Spleen (tissue), 11 donors: Measurements from ENCODE around the gene KRTCAP3. TPM values are rescaled to one million over a fixed set of nuclear protein-coding genes. Genes with fewer than 3 reads are reported as not detected.

Source experiments
- DNase-seq: peaks from one replicate; pipeline ENCODE4 v3.0.0-alpha.2; 2020
- H3K27ac ChIP-seq, 8 donors: fragments of 200-600 bp; sonication (generic) in 7 of 8; 1 replicate in 4 of 8; 2 replicates in 4 of 8; pipeline versions ENCODE4 v1.5.0 to v1.8.0; 2016 to 2021; ENCODE audit warnings: inconsistent platforms in 4 of 8, mild to moderate bottlenecking in 4 of 8, moderate library complexity in 1 of 8
- H3K27me3 ChIP-seq, 7 donors: fragments of 200-600 bp; sonication (generic) in 6 of 7; replicated peaks in 1 of 7; 1 replicate in 4 of 7; 2 replicates in 3 of 7; pipeline versions ENCODE4 v1.5.0 to v1.8.0; 2016 to 2021; ENCODE audit warnings: inconsistent platforms in 3 of 7, mild to moderate bottlenecking in 1 of 7
- H3K36me3 ChIP-seq, 6 donors: fragments of 200-600 bp; sonication (generic) in 5 of 6; 1 replicate in 4 of 6; 2 replicates in 2 of 6; pipeline versions ENCODE4 v1.5.0 to v1.8.0; 2016 to 2021; ENCODE audit warnings: inconsistent platforms in 2 of 6
- H3K4me1 ChIP-seq, 6 donors: fragments of 200-600 bp; sonication (generic) in 5 of 6; 1 replicate in 3 of 6; 2 replicates in 3 of 6; pipeline versions ENCODE4 v1.5.0 to v1.8.0; 2016 to 2021; ENCODE audit warnings: inconsistent platforms in 3 of 6
- H3K4me3 ChIP-seq, 8 donors: fragments of 200-600 bp; sonication (generic) in 7 of 8; 1 replicate in 4 of 8; 2 replicates in 4 of 8; pipeline versions ENCODE4 v1.5.0 to v1.8.0; 2016 to 2021; ENCODE audit warnings: inconsistent platforms in 4 of 8, mild to moderate bottlenecking in 4 of 8, moderate library complexity in 2 of 8
- H3K9me3 ChIP-seq, 8 donors: fragments of 200-600 bp; sonication (generic) in 7 of 8; 1 replicate in 4 of 8; 2 replicates in 4 of 8; pipeline versions ENCODE4 v1.5.0 to v1.8.0; 2016 to 2021; ENCODE audit warnings: inconsistent platforms in 4 of 8
- POLR2A ChIP-seq, 3 donors: fragments of 450-650 bp; IDR thresholded peaks; one replicate each; pipeline ENCODE4 v1.5.1; 2017; ENCODE audit warnings: antibody characterized with exemption in 3 of 3, mild to moderate bottlenecking in 1 of 3
- POLR2AphosphoS5 ChIP-seq, 3 donors: sonication (generic); formaldehyde crosslinking; IDR thresholded peaks; one replicate each; pipeline ENCODE4 v1.5.1; 2017; ENCODE audit warnings: antibody characterized with exemption in 3 of 3
- WGBS, 5 donors: extraction: QIAGEN DNeasy Blood & Tissue Kit in 3 of 5; methylation state at CpG; one replicate each; pipeline versions ENCODE4 v1.1.5 to v1.1.7; 2013 to 2018; 5-methylcytosine and 5-hydroxymethylcytosine counted together
- intact Hi-C: fragments of 100-400 bp; cut with DNase I; formaldehyde crosslinking; loops from one replicate; pipeline ENCODE4 v1.15.0; 2023; ENCODE audit warnings: low total_unique reads
- polyA plus RNA-seq, 3 donors: library from polyadenylated mRNA; stranded (reverse); fragments of 200-250 nt; gene quantifications; one replicate each; pipeline ENCODE4 v1.2.1, GENCODE V29; 2013
- total RNA-seq, 7 donors: library from RNA; depleted of rRNA in 3 of 7; stranded (reverse); fragments of >200 nt in 3 of 7; fragmentation: NEBNext Ultra II Directional in 4 of 7; extraction: Animal tissue kit (Norgen Biotek cat#: 25700) in 4 of 7; gene quantifications; one replicate each; pipeline versions ENCODE4 v1.1.0 to v1.2.1, GENCODE V29; 2016 to 2021
- TF ChIP-seq, protein P1 (sequence below), 11 experiments: fragments of 200-600 bp in 7 of 11; fragments of 450-650 bp in 4 of 11; sonication (generic) in 4 of 11; IDR thresholded peaks in 8 of 11; conservative IDR thresholded peaks in 3 of 11; 1 replicate in 7 of 11; 2 replicates in 4 of 11; pipeline versions ENCODE4 v1.4.0 to v1.8.0; 2016 to 2021; ENCODE audit warnings: antibody characterized with exemption in 11 of 11, inconsistent platforms in 4 of 11, mild to moderate bottlenecking in 1 of 11
- donor health status: healthy with polysubstance abuse.
- donor health status: DM: no; HTN: no; CAD: no; lungs with moderate emphysema.
- donor health status: DM: no; HTN: no; CAD: no.
- donor health status: Bipolar disorder and iron deficiency.
- donor health status: healthy.
- donor health status: DM: no; HTN: no; CAD: no.
- donor health status: DM: yes; HTN: yes; CAD: no.

Gene KRTCAP3
- total and polyA plus RNA-seq, 10 donors, result 2.2 to 5.7 (median 3.4) TPM; not detected in 1

DNA sequence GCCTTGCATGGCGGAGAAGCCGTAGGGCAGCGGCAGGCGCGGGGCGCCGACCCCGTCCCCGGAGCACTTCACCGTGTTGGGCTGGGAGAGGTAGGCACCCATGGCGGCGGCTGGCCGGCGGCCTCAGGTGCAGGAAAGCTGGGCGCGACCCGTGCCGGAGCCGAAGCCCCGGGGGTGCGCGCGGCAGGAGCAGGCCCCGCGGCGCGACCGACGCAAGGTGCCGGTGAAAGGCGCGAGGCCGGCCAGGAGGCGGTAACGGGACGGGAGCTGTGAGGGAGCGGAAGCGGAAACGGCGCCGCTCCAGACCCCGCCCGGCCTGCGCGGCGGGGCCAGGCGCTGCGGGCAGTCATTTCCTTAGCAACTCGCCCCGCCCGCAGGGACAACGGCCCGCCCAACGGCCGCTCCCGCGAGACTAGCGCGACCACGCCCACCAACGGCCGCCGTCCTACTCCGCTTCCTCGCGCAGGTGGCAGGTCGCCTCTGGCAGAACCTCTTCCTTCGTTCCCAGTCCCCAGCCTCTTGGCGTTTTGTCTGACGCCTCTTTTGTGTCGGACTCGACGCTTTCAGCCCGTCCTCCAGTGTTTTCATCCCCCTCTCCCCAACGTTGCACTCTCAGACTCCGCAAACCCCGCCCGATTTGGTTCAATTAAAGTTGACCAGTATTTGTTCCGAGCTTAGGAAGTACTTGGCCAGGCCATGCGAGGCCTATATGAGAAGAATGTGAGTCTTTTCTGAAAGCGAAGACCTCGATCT, 32.7 kb upstream of the KRTCAP3 start, which contains the start of gene PPM1G:
PPM1G (minus strand) TSS at position 271 of the 753 bp plus-strand sequence; CDS start at position 102, 169 bp downstream.
- no peaks in the 10 kb centered on the region for H3K9me3 ChIP-seq
- TF ChIP-seq POLR2AphosphoS5 (IDR thresholded peaks at IDR 0.05), result peak; percentile 94 to 96 (median 95)
- TF ChIP-seq POLR2A (IDR thresholded peaks at IDR 0.05), result no peak
- TF ChIP-seq, protein P1, sequence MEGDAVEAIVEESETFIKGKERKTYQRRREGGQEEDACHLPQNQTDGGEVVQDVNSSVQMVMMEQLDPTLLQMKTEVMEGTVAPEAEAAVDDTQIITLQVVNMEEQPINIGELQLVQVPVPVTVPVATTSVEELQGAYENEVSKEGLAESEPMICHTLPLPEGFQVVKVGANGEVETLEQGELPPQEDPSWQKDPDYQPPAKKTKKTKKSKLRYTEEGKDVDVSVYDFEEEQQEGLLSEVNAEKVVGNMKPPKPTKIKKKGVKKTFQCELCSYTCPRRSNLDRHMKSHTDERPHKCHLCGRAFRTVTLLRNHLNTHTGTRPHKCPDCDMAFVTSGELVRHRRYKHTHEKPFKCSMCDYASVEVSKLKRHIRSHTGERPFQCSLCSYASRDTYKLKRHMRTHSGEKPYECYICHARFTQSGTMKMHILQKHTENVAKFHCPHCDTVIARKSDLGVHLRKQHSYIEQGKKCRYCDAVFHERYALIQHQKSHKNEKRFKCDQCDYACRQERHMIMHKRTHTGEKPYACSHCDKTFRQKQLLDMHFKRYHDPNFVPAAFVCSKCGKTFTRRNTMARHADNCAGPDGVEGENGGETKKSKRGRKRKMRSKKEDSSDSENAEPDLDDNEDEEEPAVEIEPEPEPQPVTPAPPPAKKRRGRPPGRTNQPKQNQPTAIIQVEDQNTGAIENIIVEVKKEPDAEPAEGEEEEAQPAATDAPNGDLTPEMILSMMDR (IDR thresholded peaks at IDR 0.05 in 8 of 11, conservative IDR thresholded peaks at IDR 0.05 in 3 of 11), result peak in 6 of 11 experiments; percentile 14 to 52 (median 40)
- peak; percentile 99 for DNase-seq
- peak within 1 kb of the TSS; percentile 88 to 100 (median 99) for H3K4me3 ChIP-seq
- H3K27me3 ChIP-seq, result no peaks in the 10 kb centered on the region
- peaks cover 15 to 54% (median 39%) of the 10 kb centered on the region in 6 donors for H3K4me1 ChIP-seq
- peaks cover 0 to 27% (median 2%) of the 10 kb centered on the region in 6 donors for H3K36me3 ChIP-seq
- intact Hi-C loops, result no loop called here
- H3K27ac ChIP-seq, result peak within 1 kb of the TSS; percentile 80 to 94 (median 89)
- WGBS, 5 donors, result 1 to 3% (median 2%) methylated on average over 50 to 82 of the region's 82 CpGs

DNA sequence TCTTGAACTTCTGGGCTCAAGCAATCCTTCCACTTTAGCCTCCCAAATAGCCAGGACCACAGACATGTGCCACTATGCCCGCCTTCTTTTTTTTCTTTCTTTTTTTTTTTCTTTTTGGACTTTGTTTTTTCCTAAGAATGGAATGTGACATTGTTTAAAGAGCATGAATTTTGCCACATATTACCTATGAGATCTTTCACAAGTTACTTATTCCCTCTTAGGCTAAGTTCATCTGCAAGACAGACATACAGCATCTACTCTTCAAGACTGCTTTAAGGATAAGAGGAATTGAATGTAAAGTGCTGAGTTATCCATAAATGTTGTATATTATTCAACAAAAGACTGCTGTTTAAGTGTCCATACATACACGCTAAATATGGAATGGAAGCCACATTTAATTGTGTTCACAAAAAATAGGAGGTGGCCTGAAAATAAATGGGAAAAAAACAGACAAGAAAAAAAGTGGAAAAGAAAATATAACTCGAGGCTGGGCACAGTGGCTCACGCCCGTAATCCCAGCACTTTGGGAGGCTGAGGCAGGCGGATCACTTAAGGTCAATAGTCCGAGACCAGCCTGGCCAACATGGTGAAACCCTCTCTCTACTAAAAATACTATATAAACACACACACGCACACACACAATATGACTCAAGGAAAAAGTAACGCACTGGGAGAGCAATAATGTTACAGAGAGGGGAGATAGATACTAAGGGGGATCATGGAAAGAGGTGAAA, 29.6 kb upstream of the KRTCAP3 start:
- no peak for DNase-seq
- H3K36me3 ChIP-seq, result peaks cover 0 to 2% (median 0%) of the 10 kb centered on the region in 6 donors
- H3K9me3 ChIP-seq, result no peaks in the 10 kb centered on the region
- intact Hi-C loops, result no loop called here
- peaks cover 12 to 23% (median 21%) of the 10 kb centered on the region in 6 donors for H3K4me1 ChIP-seq
- H3K27ac ChIP-seq, result no peak overlapping the region
- no peaks in the 10 kb centered on the region for H3K27me3 ChIP-seq
- WGBS, 5 donors, result 86 to 95% (median 90%) methylated on average over 9 of the region's 9 CpGs
- no peak overlapping the region for H3K4me3 ChIP-seq
- no peak for TF ChIP-seq POLR2A (IDR thresholded peaks at IDR 0.05)
- no peak for TF ChIP-seq POLR2AphosphoS5 (IDR thresholded peaks at IDR 0.05)
- TF ChIP-seq, protein P1 (IDR thresholded peaks at IDR 0.05 in 8 of 11, conservative IDR thresholded peaks at IDR 0.05 in 3 of 11), result no peak

- no peak for TF ChIP-seq POLR2AphosphoS5 (IDR thresholded peaks at IDR 0.05)
- no peak for TF ChIP-seq POLR2A (IDR thresholded peaks at IDR 0.05)
- TF ChIP-seq, protein P1 (IDR thresholded peaks at IDR 0.05 in 8 of 11, conservative IDR thresholded peaks at IDR 0.05 in 3 of 11), result no peak
- Histone ChIP-seq H3K36me3 (no peaks in the 10 kb centered on the region), H3K9me3 (no peaks in the 10 kb centered on the region), H3K27ac (no peak overlapping the region), H3K4me1 (no peaks in the 10 kb centered on the region), H3K4me3 (no peak overlapping the region), H3K27me3 (no peaks in the 10 kb centered on the region)
- DNase-seq, result no peak
- intact Hi-C loops, result no loop called here
- WGBS, 5 donors, result 91 to 97% (median 94%) methylated on average over 6 of the region's 6 CpGs
These were observed 26.0 kb upstream of the KRTCAP3 start for GRCh38 chr2:27416151-27416550.

DNA sequence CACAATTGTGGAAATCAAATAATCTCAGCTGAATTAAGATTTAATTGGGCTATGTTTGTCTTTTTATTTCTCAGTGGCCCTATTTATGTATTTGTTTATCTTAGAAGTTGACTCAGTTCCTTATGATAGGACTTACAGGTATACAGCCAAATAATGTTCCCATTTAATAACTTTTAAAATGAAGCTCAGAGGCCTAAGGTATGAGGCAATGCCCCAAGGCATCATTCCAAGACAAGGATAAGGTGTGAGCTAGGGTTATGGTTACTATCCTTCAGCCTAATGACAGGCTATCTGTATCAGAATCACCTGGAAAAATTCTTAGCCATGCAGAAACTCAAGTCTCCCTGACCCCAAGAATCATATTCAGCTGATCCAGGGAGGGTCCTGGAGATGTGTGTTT, 21.2 kb upstream of the KRTCAP3 start:
- Histone ChIP-seq H3K36me3 (no peaks in the 10 kb centered on the region), H3K4me3 (no peak overlapping the region), H3K9me3 (no peaks in the 10 kb centered on the region), H3K27me3 (no peaks in the 10 kb centered on the region), H3K27ac (no peak overlapping the region), H3K4me1 (no peaks in the 10 kb centered on the region)
- no peak for DNase-seq
- no peak for TF ChIP-seq POLR2AphosphoS5 (IDR thresholded peaks at IDR 0.05)
- TF ChIP-seq, protein P1 (IDR thresholded peaks at IDR 0.05 in 8 of 11, conservative IDR thresholded peaks at IDR 0.05 in 3 of 11), result no peak
- no peak for TF ChIP-seq POLR2A (IDR thresholded peaks at IDR 0.05)
- intact Hi-C loops, result no loop called here
